Type B pancreatic cell (in vitro differentiated cells): ENCODE data around the gene TOMT. TPM values are rescaled to one million over a fixed set of nuclear protein-coding genes. Genes with fewer than 3 reads are reported as not detected.
A peak's percentile ranks its signal among the peaks of the same experiment; 100 is the strongest.

ENCODE experiments used
- DNase-seq: peaks from one replicate; pipeline ENCODE4 v3.0.0; 2021; ENCODE audit warnings: mixed read lengths; ENCODE audit not compliant: unreplicated experiment; ENCODE audit errors: extremely low spot score
- H3K27ac Mint-ChIP-seq: 2 replicates; pipeline ENCODE4 v1.8.0; 2021; ENCODE audit warnings: mild to moderate bottlenecking, mixed read lengths
- H3K27me3 Mint-ChIP-seq: 2 replicates; pipeline ENCODE4 v1.8.0; 2021; ENCODE audit warnings: mixed read lengths
- H3K36me3 Mint-ChIP-seq: 2 replicates; pipeline ENCODE4 v1.8.0; 2021; ENCODE audit warnings: mixed read lengths
- H3K4me1 Mint-ChIP-seq: one replicate; pipeline ENCODE4 v1.8.0; 2021; ENCODE audit warnings: mixed read lengths; ENCODE audit not compliant: unreplicated experiment
- H3K4me3 Mint-ChIP-seq: 2 replicates; pipeline ENCODE4 v1.8.0; 2021; ENCODE audit warnings: mild to moderate bottlenecking, mixed read lengths
- H3K9me3 Mint-ChIP-seq: 2 replicates; pipeline ENCODE4 v1.8.0; 2021; ENCODE audit warnings: mixed read lengths
- total RNA-seq: library from RNA; stranded (reverse); gene quantifications from 2 replicates; pipeline ENCODE4 v1.2.1, GENCODE V29; 2021; ENCODE audit warnings: low replicate concordance
- TF ChIP-seq, protein P1 (sequence below): fragments of 200-600 bp; sonication (generic); conservative IDR thresholded peaks from 2 replicates; pipeline ENCODE4 v1.5.0; 2021; ENCODE audit warnings: antibody characterized with exemption, mild to moderate bottlenecking

Gene TOMT
- total RNA-seq, 1 donor from 2014 or later, result not detected

DNA sequence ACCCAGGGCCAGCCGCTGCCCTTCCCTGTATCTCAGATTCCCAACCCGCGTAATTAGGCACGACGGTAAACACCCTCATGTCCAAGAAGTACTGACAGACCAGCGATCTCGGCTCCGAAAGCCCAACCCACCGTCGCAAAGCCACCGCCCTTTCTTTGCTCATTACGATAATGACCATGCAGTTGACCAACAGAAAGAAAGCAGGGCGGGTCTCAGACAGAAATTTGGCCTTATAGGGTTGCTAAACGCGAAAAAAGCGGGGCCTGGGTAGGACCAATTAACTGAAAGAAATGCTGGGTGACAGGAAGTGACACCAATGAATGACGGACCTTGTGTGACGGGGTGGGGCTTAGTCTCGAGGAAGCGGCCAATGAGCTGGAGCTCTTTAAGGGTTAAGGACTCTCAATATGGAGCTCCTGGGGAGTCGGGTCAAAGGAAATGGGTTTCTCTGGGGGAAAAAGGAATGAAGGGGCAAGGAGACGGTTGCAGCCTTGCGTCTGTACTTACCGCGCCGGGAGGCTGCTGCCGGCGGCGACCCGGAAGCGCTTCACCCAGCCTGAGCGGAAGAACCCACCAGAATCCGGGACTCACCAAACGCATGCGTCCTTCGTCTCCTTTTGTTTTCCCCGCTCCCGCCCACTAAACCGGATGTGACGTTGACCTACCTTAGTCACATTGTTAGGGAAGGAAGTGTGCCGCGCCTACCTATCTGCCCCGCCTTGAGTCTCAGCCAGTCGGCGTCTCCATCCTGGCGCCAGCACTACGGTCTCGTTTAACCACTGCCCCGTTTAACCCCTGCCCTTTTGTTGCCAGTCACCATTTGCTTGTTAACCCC lies 6.6 kb downstream of the TOMT start, which contains the start of gene ANAPC15:
TSS of gene ANAPC15 (minus strand) at position 553 of the 835 bp plus-strand sequence. CDS start 1,419 bp downstream, outside the sequence.
- peaks cover 11% of the 10 kb centered on the region for H3K4me1 Mint-ChIP-seq

GRCh38 chr11:72112978-72113808 lies 7.5 kb downstream of the TOMT start:
- DNase-seq, result no peak
- Mint-ChIP-seq H3K36me3 (peaks cover 5% of the 10 kb centered on the region), H3K4me1 (peaks cover 12% of the 10 kb centered on the region), H3K9me3 (no peaks in the 10 kb centered on the region), H3K27ac (peak overlapping the region; percentile 100), H3K4me3 (peak overlapping the region; percentile 95), H3K27me3 (peaks cover 7% of the 10 kb centered on the region)
- TF ChIP-seq, protein P1, sequence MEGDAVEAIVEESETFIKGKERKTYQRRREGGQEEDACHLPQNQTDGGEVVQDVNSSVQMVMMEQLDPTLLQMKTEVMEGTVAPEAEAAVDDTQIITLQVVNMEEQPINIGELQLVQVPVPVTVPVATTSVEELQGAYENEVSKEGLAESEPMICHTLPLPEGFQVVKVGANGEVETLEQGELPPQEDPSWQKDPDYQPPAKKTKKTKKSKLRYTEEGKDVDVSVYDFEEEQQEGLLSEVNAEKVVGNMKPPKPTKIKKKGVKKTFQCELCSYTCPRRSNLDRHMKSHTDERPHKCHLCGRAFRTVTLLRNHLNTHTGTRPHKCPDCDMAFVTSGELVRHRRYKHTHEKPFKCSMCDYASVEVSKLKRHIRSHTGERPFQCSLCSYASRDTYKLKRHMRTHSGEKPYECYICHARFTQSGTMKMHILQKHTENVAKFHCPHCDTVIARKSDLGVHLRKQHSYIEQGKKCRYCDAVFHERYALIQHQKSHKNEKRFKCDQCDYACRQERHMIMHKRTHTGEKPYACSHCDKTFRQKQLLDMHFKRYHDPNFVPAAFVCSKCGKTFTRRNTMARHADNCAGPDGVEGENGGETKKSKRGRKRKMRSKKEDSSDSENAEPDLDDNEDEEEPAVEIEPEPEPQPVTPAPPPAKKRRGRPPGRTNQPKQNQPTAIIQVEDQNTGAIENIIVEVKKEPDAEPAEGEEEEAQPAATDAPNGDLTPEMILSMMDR, result no peak

More for the DNA sequence above, 6.6 kb downstream of the TOMT start, which contains the start of gene ANAPC15:
- Mint-ChIP-seq H3K27ac (peak within 1 kb of the TSS; percentile 100), H3K27me3 (peaks cover 7% of the 10 kb centered on the region), H3K9me3 (no peaks in the 10 kb centered on the region), H3K36me3 (peaks cover 5% of the 10 kb centered on the region), H3K4me3 (peak within 1 kb of the TSS; percentile 95)
- peak; percentile 96 for DNase-seq
- TF ChIP-seq, protein P1, result no peak

DNA sequence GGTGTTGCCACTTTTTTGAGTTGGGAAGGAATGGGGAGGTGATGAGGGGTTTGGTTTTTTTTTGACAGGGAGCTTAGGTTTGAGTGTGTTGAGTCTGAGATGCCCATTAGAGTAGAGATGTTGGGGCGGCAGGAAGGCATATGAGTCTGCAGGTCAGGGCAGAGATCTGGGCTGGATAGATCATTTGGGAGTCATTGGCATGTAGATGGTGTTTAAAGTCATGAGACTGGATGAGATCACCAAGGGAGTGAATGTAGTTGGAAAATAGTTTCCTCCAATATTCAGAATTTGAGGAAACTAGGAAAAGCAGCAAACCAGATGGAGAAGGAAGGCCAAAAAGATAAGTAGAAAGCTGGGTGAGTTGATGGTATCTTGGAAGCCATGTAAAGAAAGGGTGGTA lies 8.8 kb downstream of the TOMT start:
- peaks cover 21% of the 10 kb centered on the region for H3K4me1 Mint-ChIP-seq
- H3K27me3 Mint-ChIP-seq, result peaks cover 7% of the 10 kb centered on the region
- TF ChIP-seq, protein P1, result no peak
- H3K36me3 Mint-ChIP-seq, result peaks cover 5% of the 10 kb centered on the region
- H3K27ac Mint-ChIP-seq, result peak overlapping the region; percentile 12
- no peak for DNase-seq
- no peak overlapping the region for H3K4me3 Mint-ChIP-seq
- H3K9me3 Mint-ChIP-seq, result no peaks in the 10 kb centered on the region

GRCh38 chr11:72116019-72116755 lies 10.5 kb downstream of the TOMT start:
- TF ChIP-seq, protein P1, result no peak
- Mint-ChIP-seq H3K4me1 (peaks cover 21% of the 10 kb centered on the region), H3K36me3 (no peaks in the 10 kb centered on the region), H3K27me3 (peaks cover 7% of the 10 kb centered on the region), H3K4me3 (no peak overlapping the region), H3K27ac (peak overlapping the region; percentile 2), H3K9me3 (no peaks in the 10 kb centered on the region)
- DNase-seq, result no peak

GRCh38 chr11:72119198-72119597 lies 13.5 kb downstream of the TOMT start:
- Mint-ChIP-seq H3K36me3 (no peaks in the 10 kb centered on the region), H3K4me1 (peaks cover 10% of the 10 kb centered on the region), H3K27ac (no peak overlapping the region)

More at GRCh38 chr11:72119198-72119597, 13.5 kb downstream of the TOMT start:
- H3K27me3 Mint-ChIP-seq, result peaks cover 7% of the 10 kb centered on the region
- no peak overlapping the region for H3K4me3 Mint-ChIP-seq
- H3K9me3 Mint-ChIP-seq, result no peaks in the 10 kb centered on the region
- no peak for DNase-seq
- TF ChIP-seq, protein P1, result no peak
